PC-9 (cell line): ENCODE data around the gene SERINC5. TPM values are rescaled to one million over a fixed set of nuclear protein-coding genes. Genes with fewer than 3 reads are reported as not detected.

Source experiments
- BruUV-seq: library from RNA; stranded (reverse); fragments of 400-500 nt; replicated peaks from 2 replicates; lab custom pipeline; 2021; lab: Mats Ljungman, UMichigan
- CTCF ChIA-PET: fragments of 300-600 bp; sonication (Branson Sonifier 250); formaldehyde crosslinking; loops from one replicate; lab custom pipeline; 2022; ENCODE audit warnings: antibody characterized with exemption; lab: Charles Lee
- POLR2A ChIA-PET: fragments of 300-600 bp; sonication (Branson Sonifier 250); formaldehyde crosslinking; loops from one replicate; lab custom pipeline; 2022; ENCODE audit warnings: antibody characterized with exemption; ENCODE audit not compliant: unreplicated experiment; lab: Charles Lee
- DNase-seq, 2 experiments: peaks; one replicate each; pipeline versions ENCODE4 v3.0.0 to v3.0.0-alpha.2; 2015 to 2022; ENCODE audit warnings: mixed read lengths in 1 of 2
- H2AFZ ChIP-seq: fragments of 200-600 bp; sonication (generic); 2 replicates; pipeline ENCODE4 v1.8.1; 2017; ENCODE audit warnings: antibody characterized with exemption
- H3F3A ChIP-seq: fragments of 200-600 bp; sonication (generic); 2 replicates; pipeline ENCODE4 v1.8.1; 2017; ENCODE audit warnings: antibody characterized with exemption, mild to moderate bottlenecking, low read depth; ENCODE audit not compliant: insufficient read depth
- H3K27ac ChIP-seq: fragments of 200-600 bp; sonication (generic); 2 replicates; pipeline ENCODE4 v1.6.1; 2016; ENCODE audit warnings: mixed run types
- H3K27me3 ChIP-seq: fragments of 200-600 bp; sonication (generic); 2 replicates; pipeline ENCODE4 v1.6.1; 2016; ENCODE audit warnings: low read depth, mixed run types; ENCODE audit not compliant: insufficient read depth
- H3K36me3 ChIP-seq: fragments of 200-600 bp; sonication (generic); 2 replicates; pipeline ENCODE4 v1.6.1; 2016; ENCODE audit warnings: low read depth, mixed run types
- H3K4me1 ChIP-seq: fragments of 200-600 bp; sonication (generic); replicated peaks from 2 replicates; pipeline ENCODE4 v1.6.1; 2016; ENCODE audit warnings: mixed run types; ENCODE audit not compliant: insufficient read depth
- H3K4me2 ChIP-seq: fragments of 200-600 bp; sonication (generic); 2 replicates; pipeline ENCODE4 v1.6.1; 2017; ENCODE audit warnings: mixed run types
- H3K4me3 ChIP-seq: fragments of 200-600 bp; sonication (generic); 2 replicates; pipeline ENCODE4 v1.6.1; 2016; ENCODE audit warnings: mixed run types
- H3K79me2 ChIP-seq: fragments of 200-600 bp; sonication (generic); 2 replicates; pipeline ENCODE4 v1.6.1; 2017; ENCODE audit warnings: low read depth, mixed run types
- H3K9me2 ChIP-seq: fragments of 200-600 bp; sonication (generic); 2 replicates; pipeline ENCODE4 v1.8.1; 2017; ENCODE audit warnings: mild to moderate bottlenecking; ENCODE audit not compliant: insufficient read depth
- H3K9me3 ChIP-seq: fragments of 200-600 bp; sonication (generic); 2 replicates; pipeline ENCODE4 v1.8.1; 2016; ENCODE audit warnings: low read depth; ENCODE audit not compliant: insufficient read depth
- H4K20me1 ChIP-seq: fragments of 200-600 bp; sonication (generic); 2 replicates; pipeline ENCODE4 v1.8.1; 2017; ENCODE audit not compliant: insufficient read depth
- EZH2 ChIP-seq: fragments of 200-600 bp; sonication (generic); IDR thresholded peaks from 2 replicates; pipeline ENCODE4 v1.8.0; 2017; ENCODE audit warnings: antibody characterized with exemption, low read depth
- intact Hi-C: fragments of 100-400 bp; cut with micrococcal nuclease; formaldehyde crosslinking; loops from one replicate; pipeline ENCODE4 v1.10.0; 2022; ENCODE audit not compliant: unreplicated experiment
- total RNA-seq: library from RNA; stranded (reverse); gene quantifications from 2 replicates; pipeline ENCODE4 v1.2.3, GENCODE V29; 2021
- TF ChIP-seq, protein P1 (sequence below): fragments of 200-600 bp; sonication (generic); conservative IDR thresholded peaks from 2 replicates; pipeline ENCODE4 v1.6.1; 2017; ENCODE audit warnings: mixed run types, antibody characterized with exemption, mild to moderate bottlenecking, moderate library complexity

The SERINC5 gene
- total RNA-seq, 1 experiment from 2014 or later = 68.8 TPM

DNA sequence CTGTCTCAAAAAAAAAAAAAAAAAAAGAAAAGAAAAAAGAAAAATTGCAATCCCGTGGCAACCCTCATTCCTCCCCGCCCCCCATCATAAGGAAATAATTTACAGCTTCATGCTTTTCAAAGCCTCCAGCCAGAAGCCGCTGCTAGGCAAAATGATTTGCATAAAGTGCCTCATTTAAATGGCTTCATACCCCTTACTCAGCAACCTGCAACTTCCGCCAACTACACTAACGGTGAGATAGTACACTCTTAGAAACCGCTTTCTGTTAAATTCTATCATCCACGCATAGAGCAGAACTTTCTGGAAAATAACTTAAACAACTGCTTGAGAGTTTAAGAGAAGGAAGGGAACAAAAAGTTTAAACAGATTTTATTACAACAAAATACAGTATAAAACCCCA, 17.8 kb downstream of the SERINC5 start:
- Histone ChIP-seq H3K79me2 (peaks cover 99% of the 10 kb centered on the region), H3K27me3 (no peaks in the 10 kb centered on the region), H3F3A (peaks cover 12% of the 10 kb centered on the region; the same call in 1 of the 2 replicates), H3K4me1 (no peaks in the 10 kb centered on the region), H2AFZ (no peak overlapping the region), H3K9me2 (no peaks in the 10 kb centered on the region), H3K27ac (no peak overlapping the region), H3K9me3 (peaks cover 9% of the 10 kb centered on the region), H4K20me1 (peaks cover 9% of the 10 kb centered on the region), H3K4me2 (no peak overlapping the region), H3K4me3 (no peak overlapping the region), H3K36me3 (peaks cover 32% of the 10 kb centered on the region)
- DNase-seq = no peak
- BruUV-seq = no TSS peak
- ChIA-PET CTCF (no interaction called here), POLR2A (no interaction called here)
- intact Hi-C loops = no loop called here
- TF ChIP-seq, protein P1, sequence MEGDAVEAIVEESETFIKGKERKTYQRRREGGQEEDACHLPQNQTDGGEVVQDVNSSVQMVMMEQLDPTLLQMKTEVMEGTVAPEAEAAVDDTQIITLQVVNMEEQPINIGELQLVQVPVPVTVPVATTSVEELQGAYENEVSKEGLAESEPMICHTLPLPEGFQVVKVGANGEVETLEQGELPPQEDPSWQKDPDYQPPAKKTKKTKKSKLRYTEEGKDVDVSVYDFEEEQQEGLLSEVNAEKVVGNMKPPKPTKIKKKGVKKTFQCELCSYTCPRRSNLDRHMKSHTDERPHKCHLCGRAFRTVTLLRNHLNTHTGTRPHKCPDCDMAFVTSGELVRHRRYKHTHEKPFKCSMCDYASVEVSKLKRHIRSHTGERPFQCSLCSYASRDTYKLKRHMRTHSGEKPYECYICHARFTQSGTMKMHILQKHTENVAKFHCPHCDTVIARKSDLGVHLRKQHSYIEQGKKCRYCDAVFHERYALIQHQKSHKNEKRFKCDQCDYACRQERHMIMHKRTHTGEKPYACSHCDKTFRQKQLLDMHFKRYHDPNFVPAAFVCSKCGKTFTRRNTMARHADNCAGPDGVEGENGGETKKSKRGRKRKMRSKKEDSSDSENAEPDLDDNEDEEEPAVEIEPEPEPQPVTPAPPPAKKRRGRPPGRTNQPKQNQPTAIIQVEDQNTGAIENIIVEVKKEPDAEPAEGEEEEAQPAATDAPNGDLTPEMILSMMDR = no peak
- TF ChIP-seq EZH2 = no peak

DNA sequence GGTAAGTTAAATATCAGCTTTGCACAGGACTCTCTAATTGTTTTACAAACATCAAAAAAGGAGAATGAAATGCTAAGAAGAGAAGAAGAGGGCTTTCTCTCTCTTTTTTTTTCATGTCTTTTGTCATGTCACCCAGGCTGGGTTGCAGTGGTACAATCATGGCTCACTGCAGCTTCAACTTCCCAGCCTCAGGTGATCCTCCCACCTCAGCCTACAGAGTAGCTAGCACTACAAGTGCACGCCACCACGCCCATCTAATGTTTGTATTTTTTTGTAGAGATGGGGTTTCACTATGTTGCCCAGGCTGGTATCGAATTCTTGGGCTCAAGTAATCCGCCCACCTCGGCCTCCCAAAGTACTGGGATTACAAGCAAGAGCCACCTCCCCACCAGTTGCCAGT, 18.6 kb downstream of the SERINC5 start:
- Histone ChIP-seq H3K4me3 (no peak overlapping the region), H3K36me3 (peaks cover 23% of the 10 kb centered on the region), H3K27ac (no peak overlapping the region), H3F3A (peaks cover 12% of the 10 kb centered on the region; the same call in 1 of the 2 replicates), H4K20me1 (peaks cover 9% of the 10 kb centered on the region), H3K9me2 (no peaks in the 10 kb centered on the region), H3K4me1 (no peaks in the 10 kb centered on the region), H3K27me3 (no peaks in the 10 kb centered on the region), H3K9me3 (peaks cover 9% of the 10 kb centered on the region), H3K79me2 (peaks cover 99% of the 10 kb centered on the region), H2AFZ (no peak overlapping the region), H3K4me2 (no peak overlapping the region)
- no peak for DNase-seq
- POLR2A ChIA-PET = no interaction called here
- BruUV-seq = no TSS peak
- no peak for TF ChIP-seq EZH2
- TF ChIP-seq, protein P1 = no peak
- CTCF ChIA-PET = no interaction called here
- intact Hi-C loops = no loop called here

DNA sequence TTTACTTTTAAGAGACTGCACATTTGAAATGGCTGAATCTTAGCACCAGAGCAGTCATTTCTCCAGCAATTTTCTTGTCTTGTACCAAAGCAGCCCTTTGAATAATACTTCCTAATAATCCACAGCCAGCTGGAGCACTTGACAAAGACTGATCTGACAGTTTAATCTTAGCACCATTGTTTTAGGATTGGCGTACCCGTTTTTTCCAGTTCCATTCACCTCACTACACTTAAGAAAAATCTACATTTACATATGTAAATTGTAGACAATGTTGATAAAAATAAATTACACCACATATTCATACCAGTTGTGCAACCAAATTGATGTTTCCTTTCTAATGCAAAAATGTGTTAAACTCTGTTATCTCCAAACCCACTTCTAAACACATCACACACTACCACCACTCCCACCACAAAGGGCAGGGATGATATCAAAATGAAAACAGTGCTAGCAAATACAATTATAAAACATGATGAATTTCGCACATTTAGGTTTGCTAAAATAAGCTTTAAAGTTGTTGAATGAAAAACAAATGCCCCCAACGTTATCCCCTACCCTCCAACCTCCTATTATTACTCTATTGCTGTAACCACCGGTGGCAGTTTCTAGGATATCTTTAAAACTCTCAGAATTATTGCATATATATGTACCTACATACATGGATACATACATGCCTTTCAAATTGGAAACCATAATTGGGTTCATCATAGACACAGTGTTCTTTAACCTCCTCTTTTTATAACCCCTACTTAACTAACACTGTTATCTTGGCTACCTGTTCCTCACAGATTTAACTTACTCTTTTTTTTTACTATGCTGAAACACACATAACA, 21.5 kb downstream of the SERINC5 start:
- peaks cover 99% of the 10 kb centered on the region for H3K79me2 ChIP-seq
- no TSS peak for BruUV-seq
- ChIA-PET CTCF (no interaction called here), POLR2A (no interaction called here)
- H3F3A ChIP-seq = peaks cover 26% of the 10 kb centered on the region; the same call in 1 of the 2 replicates
- no peaks in the 10 kb centered on the region for H3K9me2 ChIP-seq
- no peaks in the 10 kb centered on the region for H3K9me3 ChIP-seq
- TF ChIP-seq EZH2 = no peak
- TF ChIP-seq, protein P1 = no peak
- peaks cover 12% of the 10 kb centered on the region for H4K20me1 ChIP-seq
- intact Hi-C loops = no loop called here
- no peaks in the 10 kb centered on the region for H3K27me3 ChIP-seq
- H3K36me3 ChIP-seq = no peaks in the 10 kb centered on the region
- DNase-seq = no peak
- H3K4me1 ChIP-seq = peaks cover 24% of the 10 kb centered on the region
- H3K4me3 ChIP-seq = no peak overlapping the region
- H3K27ac ChIP-seq = 0 out of 2 replicates have a peak overlapping the region, but pooled peaks have one; percentile 31
- no peak overlapping the region for H3K4me2 ChIP-seq
- no peak overlapping the region for H2AFZ ChIP-seq
